ENCODE data around the gene ABCA9. TPM values are rescaled to one million over a fixed set of nuclear protein-coding genes. Genes with fewer than 3 reads are reported as not detected.
A peak's percentile ranks its signal among the peaks of the same experiment; 100 is the strongest.
"Not testable (repeated sequence)": the region's sequence is repeated elsewhere in the genome, so short reads cannot be mapped to it uniquely, and the experiment has no call there.

Gene ABCA9
- total RNA-seq, 1 experiment from 2014 or later, result not detected

GRCh38 chr17:69031839-69032238 is 28.9 kb downstream of the ABCA9 start:
- no peak for DNase-seq
- H3K4me3 ChIP-seq (ENCODE audit: insufficient read depth, low read depth, low read length), result no peak overlapping the region

GRCh38 chr17:69030169-69030568 is 30.6 kb downstream of the ABCA9 start:
- Histone ChIP-seq H3K27me3 (ENCODE audit: control insufficient read depth, insufficient read depth, low read length) (no peaks in the 10 kb centered on the region), H3K4me3 (ENCODE audit: insufficient read depth, low read depth, low read length) (no peak overlapping the region), H3K36me3 (replicated peaks; ENCODE audit: control insufficient read depth, insufficient read depth, low read length) (no peaks in the 10 kb centered on the region)
- DNase-seq, result no peak

More at GRCh38 chr17:69031839-69032238, 28.9 kb downstream of the ABCA9 start:
- H3K27me3 ChIP-seq (ENCODE audit: control insufficient read depth, insufficient read depth, low read length), result no peaks in the 10 kb centered on the region
- H3K36me3 ChIP-seq (replicated peaks; ENCODE audit: control insufficient read depth, insufficient read depth, low read length), result no peaks in the 10 kb centered on the region

- Histone ChIP-seq H3K27me3 (ENCODE audit: control insufficient read depth, insufficient read depth, low read length) (no peaks in the 10 kb centered on the region), H3K4me3 (ENCODE audit: insufficient read depth, low read depth, low read length) (no peak overlapping the region), H3K36me3 (replicated peaks; ENCODE audit: control insufficient read depth, insufficient read depth, low read length) (no peaks in the 10 kb centered on the region)
- no peak for DNase-seq
These were observed 42.0 kb downstream of the ABCA9 start for GRCh38 chr17:69018687-69019086.

DNA sequence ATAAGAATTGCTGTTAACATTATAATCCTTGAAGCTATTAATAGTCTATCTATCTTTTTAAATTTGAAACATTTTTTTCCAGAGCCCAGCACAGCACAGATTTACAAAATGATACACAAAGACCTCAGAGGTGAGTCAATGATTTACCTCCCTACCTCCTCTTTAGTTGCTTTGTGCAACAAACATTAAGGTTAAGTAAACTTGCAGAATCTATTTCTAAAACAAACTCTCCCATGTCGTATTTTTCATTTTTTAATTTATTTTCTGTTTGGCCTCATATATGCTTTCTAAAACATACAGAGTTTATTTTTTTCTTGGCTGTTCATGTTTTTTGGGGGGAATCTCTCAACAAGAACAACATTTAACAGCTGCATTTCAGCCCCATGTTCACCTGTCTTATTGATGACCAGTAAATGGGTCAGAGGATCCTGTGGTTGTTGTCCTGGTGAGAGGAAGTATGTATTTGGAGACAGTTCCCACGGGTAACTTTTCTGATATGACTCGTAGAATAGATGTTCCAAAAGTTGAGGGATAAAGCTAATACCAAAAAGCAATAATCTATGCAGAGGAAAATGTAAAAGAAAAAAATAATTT is 42.6 kb downstream of the ABCA9 start:
- Histone ChIP-seq H3K27me3 (ENCODE audit: control insufficient read depth, insufficient read depth, low read length) (no peaks in the 10 kb centered on the region), H3K36me3 (replicated peaks; ENCODE audit: control insufficient read depth, insufficient read depth, low read length) (no peaks in the 10 kb centered on the region), H3K4me3 (ENCODE audit: insufficient read depth, low read depth, low read length) (no peak overlapping the region)
- DNase-seq, result no peak

- H3K36me3 ChIP-seq (replicated peaks; ENCODE audit: control insufficient read depth, insufficient read depth, low read length), result no peaks in the 10 kb centered on the region
- H3K27me3 ChIP-seq (ENCODE audit: control insufficient read depth, insufficient read depth, low read length), result no peaks in the 10 kb centered on the region
- DNase-seq, result no peak
- H3K4me3 ChIP-seq (ENCODE audit: insufficient read depth, low read depth, low read length), result no peak overlapping the region
These were observed 45.1 kb downstream of the ABCA9 start for GRCh38 chr17:69015631-69016030.

DNA sequence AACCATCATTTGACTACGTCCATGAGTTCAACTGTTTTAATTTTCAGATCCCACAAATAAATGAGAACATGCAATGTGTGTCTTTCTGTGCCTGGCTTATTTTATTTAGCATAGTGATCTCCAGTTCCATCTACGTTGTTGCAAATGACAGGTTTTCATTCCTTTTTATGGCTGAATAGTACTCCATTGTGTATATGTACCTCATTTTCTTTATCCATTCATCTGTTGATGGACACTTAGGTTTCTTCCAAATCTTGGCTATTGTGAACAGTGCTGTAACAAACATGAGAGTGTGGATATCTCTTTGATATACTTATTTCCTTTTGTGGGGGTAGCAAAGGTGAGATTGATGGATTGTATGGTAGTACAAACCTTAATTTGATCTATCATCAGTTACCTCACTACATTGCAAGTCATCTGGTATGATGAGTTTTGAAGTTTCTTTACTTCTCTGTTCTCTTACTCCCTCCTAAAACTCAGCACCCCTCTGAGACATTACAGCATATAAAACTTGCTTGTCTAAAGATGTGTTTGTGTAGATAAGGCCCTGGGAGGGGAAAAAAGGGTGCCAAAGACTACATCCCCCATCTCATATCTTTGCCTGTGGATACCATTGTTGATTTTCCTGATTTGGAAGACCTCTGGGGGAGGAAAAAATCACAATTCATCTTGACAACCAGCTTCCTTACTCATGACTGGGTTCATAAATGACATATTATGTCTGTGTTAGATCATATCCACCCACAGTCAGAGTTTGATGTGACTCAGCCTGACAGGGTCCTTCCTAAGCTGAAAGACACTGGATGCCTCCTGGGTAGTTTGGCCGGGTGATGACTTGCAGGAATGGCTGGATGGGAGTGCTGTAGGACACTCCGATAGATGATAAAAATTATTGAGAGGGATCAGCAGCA is 47.6 kb downstream of the ABCA9 start:
- H3K27me3 ChIP-seq (ENCODE audit: control insufficient read depth, insufficient read depth, low read length), result no peaks in the 10 kb centered on the region
- no peak for DNase-seq
- no peaks in the 10 kb centered on the region for H3K36me3 ChIP-seq (replicated peaks; ENCODE audit: control insufficient read depth, insufficient read depth, low read length)
- H3K4me3 ChIP-seq (ENCODE audit: insufficient read depth, low read depth, low read length), result no peak overlapping the region

- no peak for DNase-seq
- no peaks in the 10 kb centered on the region for H3K27me3 ChIP-seq (ENCODE audit: control insufficient read depth, insufficient read depth, low read length)
These were observed 50.8 kb downstream of the ABCA9 start for GRCh38 chr17:69009930-69010329.

DNA sequence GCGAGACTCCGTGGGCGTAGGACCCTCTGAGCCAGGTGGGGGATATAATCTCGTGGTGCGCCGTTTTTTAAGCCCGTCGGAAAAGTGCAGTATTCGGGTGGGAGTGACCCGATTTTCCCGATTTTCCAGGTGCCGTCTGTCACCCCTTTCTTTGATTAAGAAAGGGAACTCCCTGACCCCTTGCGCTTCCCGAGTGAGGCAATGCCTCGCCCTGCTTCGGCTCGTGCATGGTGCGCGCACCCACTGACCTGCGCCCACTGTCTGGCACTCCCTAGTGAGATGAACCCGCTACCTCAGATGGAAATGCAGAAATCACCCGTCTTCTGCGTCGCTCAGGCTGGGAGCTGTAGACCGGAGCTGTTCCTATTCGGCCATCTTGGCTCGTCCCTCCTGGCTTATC is 56.0 kb downstream of the ABCA9 start:
- H3K36me3 ChIP-seq (replicated peaks; ENCODE audit: control insufficient read depth, insufficient read depth, low read length); H3K27me3 ChIP-seq (ENCODE audit: control insufficient read depth, insufficient read depth, low read length); DNase-seq: not testable (repeated sequence)
- peak overlapping the region; percentile 26 for H3K4me3 ChIP-seq (ENCODE audit: insufficient read depth, low read depth, low read length)

More at GRCh38 chr17:69009930-69010329, 50.8 kb downstream of the ABCA9 start:
- no peak overlapping the region for H3K4me3 ChIP-seq (ENCODE audit: insufficient read depth, low read depth, low read length)
- H3K36me3 ChIP-seq (replicated peaks; ENCODE audit: control insufficient read depth, insufficient read depth, low read length), result no peaks in the 10 kb centered on the region

GRCh38 chr17:68999743-69000142 is 61.0 kb downstream of the ABCA9 start:
- not testable (repeated sequence) for H3K36me3 ChIP-seq (replicated peaks; ENCODE audit: control insufficient read depth, insufficient read depth, low read length); H3K4me3 ChIP-seq (ENCODE audit: insufficient read depth, low read depth, low read length); DNase-seq; H3K27me3 ChIP-seq (ENCODE audit: control insufficient read depth, insufficient read depth, low read length)

DNA sequence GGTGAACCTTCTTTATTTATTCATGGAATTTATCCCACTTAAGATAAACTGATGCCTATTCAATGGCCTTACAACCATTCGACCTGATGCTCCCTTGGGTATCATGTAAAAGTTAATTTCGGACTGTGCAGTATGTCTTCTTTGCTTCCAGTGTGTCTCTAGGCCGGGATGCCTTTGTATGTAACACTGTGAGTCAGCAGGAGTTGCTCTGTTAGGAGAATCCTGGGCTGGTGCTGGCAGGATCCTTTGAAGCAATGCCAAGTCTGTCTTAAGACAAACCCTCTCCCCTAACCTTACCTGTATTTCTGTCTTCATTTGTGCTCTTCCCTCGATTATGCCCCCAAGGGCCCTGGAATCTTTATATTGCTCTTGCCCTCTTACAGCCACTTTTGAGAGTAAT is 67.6 kb downstream of the ABCA9 start:
- no peaks in the 10 kb centered on the region for H3K27me3 ChIP-seq (ENCODE audit: control insufficient read depth, insufficient read depth, low read length)
- DNase-seq, result no peak
- no peaks in the 10 kb centered on the region for H3K36me3 ChIP-seq (replicated peaks; ENCODE audit: control insufficient read depth, insufficient read depth, low read length)
- no peak overlapping the region for H3K4me3 ChIP-seq (ENCODE audit: insufficient read depth, low read depth, low read length)

DNA sequence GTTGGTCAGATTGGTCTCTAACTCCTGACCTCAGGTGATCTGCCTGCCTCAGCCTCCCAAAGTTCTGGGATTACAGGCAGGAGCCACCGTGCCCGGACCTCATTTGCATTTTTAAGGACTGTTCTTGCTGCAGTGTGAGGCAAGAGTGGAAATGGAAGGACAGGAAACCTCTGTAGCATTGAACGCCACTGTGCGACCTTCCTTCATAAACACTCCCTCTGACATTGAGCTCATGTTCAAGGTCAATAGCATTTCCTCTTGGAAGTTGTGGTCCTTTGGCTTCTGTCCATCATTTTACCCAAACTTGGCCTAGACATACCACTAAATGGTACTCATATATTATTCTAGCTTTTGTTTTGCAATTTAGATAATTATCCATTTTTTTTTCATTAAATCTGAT is 72.8 kb downstream of the ABCA9 start:
- Histone ChIP-seq H3K36me3 (replicated peaks; ENCODE audit: control insufficient read depth, insufficient read depth, low read length) (no peaks in the 10 kb centered on the region), H3K27me3 (ENCODE audit: control insufficient read depth, insufficient read depth, low read length) (no peaks in the 10 kb centered on the region), H3K4me3 (ENCODE audit: insufficient read depth, low read depth, low read length) (no peak overlapping the region)
- DNase-seq, result no peak

GRCh38 chr17:68981288-68981687 is 79.4 kb downstream of the ABCA9 start:
- Histone ChIP-seq H3K4me3 (ENCODE audit: insufficient read depth, low read depth, low read length) (no peak overlapping the region), H3K36me3 (replicated peaks; ENCODE audit: control insufficient read depth, insufficient read depth, low read length) (no peaks in the 10 kb centered on the region), H3K27me3 (ENCODE audit: control insufficient read depth, insufficient read depth, low read length) (no peaks in the 10 kb centered on the region)
- DNase-seq, result no peak

- no peak overlapping the region for H3K4me3 ChIP-seq (ENCODE audit: insufficient read depth, low read depth, low read length)
- no peaks in the 10 kb centered on the region for H3K27me3 ChIP-seq (ENCODE audit: control insufficient read depth, insufficient read depth, low read length)
- no peaks in the 10 kb centered on the region for H3K36me3 ChIP-seq (replicated peaks; ENCODE audit: control insufficient read depth, insufficient read depth, low read length)
- DNase-seq, result no peak
These were observed 87.5 kb downstream of the ABCA9 start for GRCh38 chr17:68973098-68973846.

DNA sequence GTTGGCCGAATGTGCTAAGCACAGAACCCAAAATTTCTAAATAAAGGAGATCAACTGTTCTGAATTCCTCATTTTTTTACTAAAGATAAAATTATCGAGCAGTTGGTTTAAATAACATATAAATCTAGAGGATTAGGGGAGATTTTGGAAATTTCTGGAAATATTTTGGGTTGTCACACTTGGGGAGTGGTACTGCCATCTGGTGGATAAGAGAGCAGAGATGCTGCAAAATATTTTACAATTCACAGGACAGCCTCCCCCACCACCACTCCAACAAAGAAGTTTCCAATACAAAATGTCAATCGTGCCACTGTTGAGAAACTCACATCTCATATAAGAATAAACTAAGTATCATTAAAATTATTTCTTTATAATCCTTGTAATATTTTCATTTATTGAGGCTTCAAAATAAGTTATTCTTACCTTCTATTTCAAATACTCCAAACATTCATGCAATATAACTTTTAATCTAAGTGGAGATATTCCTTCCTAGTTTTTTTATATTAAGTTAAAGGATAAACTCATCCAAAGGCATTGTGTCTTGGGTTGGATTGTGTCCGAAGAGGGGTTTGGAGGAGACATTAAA is 88.5 kb downstream of the ABCA9 start:
- no peaks in the 10 kb centered on the region for H3K36me3 ChIP-seq (replicated peaks; ENCODE audit: control insufficient read depth, insufficient read depth, low read length)
- H3K27me3 ChIP-seq (ENCODE audit: control insufficient read depth, insufficient read depth, low read length), result no peaks in the 10 kb centered on the region
- DNase-seq, result peak; percentile 17
- H3K4me3 ChIP-seq (ENCODE audit: insufficient read depth, low read depth, low read length), result no peak overlapping the region

Measured in H7 (cell line).